Panc1 (cell line): ENCODE data around the gene TIAM2.

Experiments
- CTCF ChIP-seq: fragments of 450-650 bp; IDR thresholded peaks from 2 replicates; pipeline ENCODE4 v1.5.1; 2017; ENCODE audit warnings: mild to moderate bottlenecking
- POLR2AphosphoS5 ChIP-seq: IDR thresholded peaks from 2 replicates; pipeline ENCODE4 v1.6.1; 2012; ENCODE audit warnings: mild to moderate bottlenecking, low read depth, low read length, moderate library complexity
- TCF7L2 ChIP-seq: IDR thresholded peaks from 2 replicates; pipeline ENCODE4 v1.6.1; 2011; ENCODE audit warnings: mild to moderate bottlenecking, low read depth, low read length, inconsistent platforms

DNA sequence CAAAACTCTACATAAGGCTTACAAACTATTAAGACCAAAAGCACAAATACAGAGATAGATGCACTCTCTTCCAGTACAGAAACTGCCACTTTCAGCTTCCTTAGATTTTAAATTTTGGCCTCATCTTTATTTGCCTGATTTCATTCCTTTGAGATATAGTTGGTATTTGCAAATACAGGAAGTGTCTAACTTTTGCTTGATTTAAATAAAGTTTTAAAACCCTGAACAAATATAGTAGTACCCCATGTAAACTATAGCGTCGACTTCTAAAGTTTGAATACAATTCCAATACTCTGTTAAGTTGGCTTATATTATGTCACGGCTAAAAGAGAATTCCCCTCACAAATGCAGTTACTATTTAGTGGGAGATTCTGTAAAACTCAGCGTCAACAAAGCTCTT, 267.5 kb downstream of the TIAM2 start:
- no peak for TF ChIP-seq CTCF
- TF ChIP-seq POLR2AphosphoS5 = no peak
- TF ChIP-seq TCF7L2 = no peak
